HG03342 (cell line): ENCODE measurements around the gene SIPA1L2.
A peak's percentile ranks its signal among the peaks of the same experiment; 100 is the strongest.

Experiments
- ATAC-seq: cut with Tn5 transposase; IDR thresholded peaks from one replicate; pipeline ENCODE4 v1.9.1; 2021; ENCODE audit warnings: mild to moderate bottlenecking, moderate library complexity; ENCODE audit not compliant: unreplicated experiment

Gene SIPA1L2

GRCh38 chr1:232593717-232594502, 36.0 kb downstream of the SIPA1L2 start:
- ATAC-seq = no peak

- no peak for ATAC-seq
Measured at GRCh38 chr1:232591344-232591743, 38.6 kb downstream of the SIPA1L2 start.

- ATAC-seq = peak; percentile 78
Measured at GRCh38 chr1:232590744-232591082, 39.2 kb downstream of the SIPA1L2 start.

GRCh38 chr1:232589812-232590743, 39.9 kb downstream of the SIPA1L2 start:
- peak; percentile 24 for ATAC-seq

- ATAC-seq = no peak
Measured at GRCh38 chr1:232589111-232589811, 40.7 kb downstream of the SIPA1L2 start.

- no peak for ATAC-seq
Measured at GRCh38 chr1:232587141-232588008, 42.6 kb downstream of the SIPA1L2 start.

GRCh38 chr1:232586679-232587078, 43.3 kb downstream of the SIPA1L2 start:
- ATAC-seq = no peak

- no peak for ATAC-seq
Measured at GRCh38 chr1:232585486-232585885, 44.4 kb downstream of the SIPA1L2 start.

- ATAC-seq = no peak
Measured at GRCh38 chr1:232581932-232582331, 48.0 kb downstream of the SIPA1L2 start.
